ENCODE results near the gene FMNL2.

FMNL2 gene

DNA sequence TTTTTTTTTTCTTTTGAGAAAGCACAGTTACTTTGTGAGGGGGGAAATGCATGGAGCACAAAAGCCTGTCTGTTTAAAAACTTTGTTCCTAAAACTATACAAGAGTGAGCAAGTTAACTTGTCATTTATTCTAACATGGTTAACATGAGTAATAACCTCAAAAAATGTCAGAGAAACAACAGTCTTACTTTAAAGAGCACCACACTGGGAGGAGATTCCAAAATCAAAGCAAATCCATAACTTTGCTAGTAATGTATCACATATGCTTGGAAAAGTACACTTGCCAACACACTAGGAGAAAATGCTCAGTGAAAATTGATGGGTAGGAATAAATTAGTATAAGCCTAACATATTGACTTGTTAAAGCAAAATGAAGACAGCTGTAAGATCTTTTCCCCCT is 225.2 kb downstream of the FMNL2 start:
- H3K4me3 ChIP-seq (ENCODE audit: low read depth, low read length): no peak overlapping the region
- TF ChIP-seq, protein P1, sequence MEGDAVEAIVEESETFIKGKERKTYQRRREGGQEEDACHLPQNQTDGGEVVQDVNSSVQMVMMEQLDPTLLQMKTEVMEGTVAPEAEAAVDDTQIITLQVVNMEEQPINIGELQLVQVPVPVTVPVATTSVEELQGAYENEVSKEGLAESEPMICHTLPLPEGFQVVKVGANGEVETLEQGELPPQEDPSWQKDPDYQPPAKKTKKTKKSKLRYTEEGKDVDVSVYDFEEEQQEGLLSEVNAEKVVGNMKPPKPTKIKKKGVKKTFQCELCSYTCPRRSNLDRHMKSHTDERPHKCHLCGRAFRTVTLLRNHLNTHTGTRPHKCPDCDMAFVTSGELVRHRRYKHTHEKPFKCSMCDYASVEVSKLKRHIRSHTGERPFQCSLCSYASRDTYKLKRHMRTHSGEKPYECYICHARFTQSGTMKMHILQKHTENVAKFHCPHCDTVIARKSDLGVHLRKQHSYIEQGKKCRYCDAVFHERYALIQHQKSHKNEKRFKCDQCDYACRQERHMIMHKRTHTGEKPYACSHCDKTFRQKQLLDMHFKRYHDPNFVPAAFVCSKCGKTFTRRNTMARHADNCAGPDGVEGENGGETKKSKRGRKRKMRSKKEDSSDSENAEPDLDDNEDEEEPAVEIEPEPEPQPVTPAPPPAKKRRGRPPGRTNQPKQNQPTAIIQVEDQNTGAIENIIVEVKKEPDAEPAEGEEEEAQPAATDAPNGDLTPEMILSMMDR (IDR thresholded peaks at IDR 0.05; ENCODE audit: control insufficient read depth, extremely low read depth, insufficient read depth): no peak
- no peak for DNase-seq (ENCODE audit: low read depth)

DNA sequence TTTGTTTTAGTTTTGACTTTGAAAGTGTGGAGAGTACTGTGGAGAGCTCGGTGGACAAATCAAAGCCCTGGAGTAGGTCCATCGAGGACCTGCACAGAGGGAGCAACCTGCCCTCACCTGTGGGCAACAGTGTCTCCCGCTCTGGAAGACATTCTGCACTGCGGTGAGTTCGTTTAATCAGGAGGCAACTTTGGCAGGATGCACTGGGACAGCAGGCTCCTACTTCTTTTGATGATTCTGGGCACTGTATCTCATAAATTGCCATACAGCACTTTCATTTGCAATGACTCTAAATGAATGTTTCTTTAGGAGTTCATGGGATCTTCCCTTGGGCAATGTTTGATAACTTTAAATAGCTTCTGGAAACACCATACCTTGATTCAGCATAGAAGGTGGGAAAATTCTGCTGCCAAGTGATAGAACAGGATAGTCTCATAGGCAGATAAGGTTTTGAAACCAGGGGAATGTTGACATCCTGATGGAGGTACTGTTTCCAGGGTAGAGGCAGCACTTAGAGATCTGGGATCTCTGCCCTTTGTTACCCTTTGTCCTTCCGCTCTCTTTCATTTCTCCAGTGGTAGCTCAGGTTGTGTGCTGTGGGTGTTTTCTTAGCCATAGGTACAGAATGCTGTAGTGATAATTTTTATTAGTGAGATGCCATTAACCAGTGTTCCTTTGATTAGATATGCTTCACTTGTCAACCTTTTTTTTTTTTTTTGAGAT is 226.1 kb downstream of the FMNL2 start:
- TF ChIP-seq, protein P1 (IDR thresholded peaks at IDR 0.05; ENCODE audit: control insufficient read depth, extremely low read depth, insufficient read depth): no peak
- H3K4me3 ChIP-seq (ENCODE audit: low read depth, low read length): no peak overlapping the region
- no peak for DNase-seq (ENCODE audit: low read depth)

DNA sequence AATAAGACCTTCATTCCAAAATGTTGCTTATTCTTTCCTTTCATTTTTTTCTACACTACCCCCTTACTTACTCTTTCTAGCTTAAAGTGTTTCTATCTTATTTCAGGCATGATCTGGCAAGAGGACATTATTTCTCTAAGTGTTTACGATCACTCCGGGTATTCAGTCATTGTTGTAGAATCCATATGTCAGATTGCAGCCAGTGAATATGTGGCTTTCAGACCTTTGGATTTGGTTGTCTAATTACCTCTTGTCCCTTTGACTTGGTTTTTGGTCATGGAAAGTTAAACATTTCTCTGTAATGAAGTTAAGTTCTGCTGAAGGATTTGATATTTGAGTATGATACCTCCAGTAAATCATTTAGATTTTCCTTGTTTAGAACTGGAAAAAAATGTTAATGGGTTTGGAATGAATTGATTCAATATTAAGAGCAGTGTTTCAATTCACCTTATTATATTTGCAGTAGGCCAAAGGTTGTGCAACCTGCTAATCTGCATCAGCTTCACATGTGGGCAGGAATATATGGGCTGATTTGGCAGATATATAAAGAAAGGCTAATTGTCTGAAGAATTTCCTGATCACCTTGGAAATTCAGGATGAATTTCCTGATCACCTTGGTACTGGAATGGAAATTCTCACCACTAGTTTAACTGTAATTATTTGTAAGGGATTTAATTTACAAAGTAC is 227.4 kb downstream of the FMNL2 start:
- TF ChIP-seq, protein P1 (IDR thresholded peaks at IDR 0.05; ENCODE audit: control insufficient read depth, extremely low read depth, insufficient read depth): no peak
- no peak overlapping the region for H3K4me3 ChIP-seq (ENCODE audit: low read depth, low read length)
- DNase-seq (ENCODE audit: low read depth): no peak

DNA sequence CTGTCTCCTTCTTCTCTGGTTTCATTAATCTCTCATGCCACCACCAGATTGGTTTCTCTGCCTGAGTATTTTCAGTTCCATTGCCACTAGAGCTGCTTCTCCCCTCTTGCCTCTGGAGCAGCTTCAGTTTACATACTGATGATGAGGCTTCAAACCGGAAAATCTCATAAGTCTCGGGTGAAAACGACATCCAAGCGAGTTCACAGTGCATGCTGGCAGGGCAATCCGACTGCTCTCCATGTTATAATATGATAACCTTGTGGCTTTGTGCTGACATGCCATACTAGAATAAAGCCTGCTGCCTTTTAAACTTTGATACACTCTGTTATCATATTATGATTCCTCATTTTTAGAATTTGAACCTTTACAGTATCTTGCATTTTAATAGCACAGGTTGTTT is 228.8 kb downstream of the FMNL2 start:
- no peak overlapping the region for H3K4me3 ChIP-seq (ENCODE audit: low read depth, low read length)
- TF ChIP-seq, protein P1 (IDR thresholded peaks at IDR 0.05; ENCODE audit: control insufficient read depth, extremely low read depth, insufficient read depth): no peak
- DNase-seq (ENCODE audit: low read depth): no peak

DNA sequence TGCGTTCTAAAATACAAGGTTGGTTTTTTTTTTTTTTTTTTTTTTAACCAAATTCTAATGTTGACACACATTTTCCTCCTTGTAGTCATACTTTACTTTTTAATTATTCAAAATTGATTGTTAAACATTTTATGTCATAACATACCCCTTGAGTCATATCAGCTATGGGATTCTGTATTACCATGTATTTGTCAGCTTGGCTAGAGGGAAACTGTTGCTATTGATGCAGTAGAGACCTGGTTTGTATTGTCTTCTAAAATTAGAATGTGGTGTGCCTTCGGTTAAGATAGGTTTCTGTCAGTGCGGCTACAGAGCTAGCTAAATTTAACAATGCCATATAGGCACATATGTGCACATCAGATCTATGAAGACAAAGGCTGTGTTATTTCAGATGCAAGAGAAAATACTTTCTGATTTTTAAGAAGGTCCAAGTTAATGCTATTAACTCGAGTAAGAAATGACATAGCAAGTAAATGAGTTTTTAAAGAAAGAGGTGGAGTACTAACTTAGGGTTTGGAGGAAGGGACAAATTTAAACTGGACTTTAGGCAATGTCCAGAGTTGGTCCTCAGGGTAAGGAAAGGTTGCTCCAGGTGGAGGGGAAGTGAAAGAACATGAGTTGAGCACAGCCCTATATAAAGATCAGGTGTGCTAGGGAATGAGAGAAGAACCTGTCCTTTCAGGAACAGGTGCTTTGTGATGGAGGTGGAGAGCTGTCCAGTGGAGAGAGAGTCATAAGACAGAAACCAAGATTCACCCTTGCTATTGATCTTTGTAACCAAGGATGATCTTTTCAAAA is 230.0 kb downstream of the FMNL2 start:
- TF ChIP-seq, protein P1 (IDR thresholded peaks at IDR 0.05; ENCODE audit: control insufficient read depth, extremely low read depth, insufficient read depth): no peak
- DNase-seq (ENCODE audit: low read depth): no peak
- no peak overlapping the region for H3K4me3 ChIP-seq (ENCODE audit: low read depth, low read length)

DNA sequence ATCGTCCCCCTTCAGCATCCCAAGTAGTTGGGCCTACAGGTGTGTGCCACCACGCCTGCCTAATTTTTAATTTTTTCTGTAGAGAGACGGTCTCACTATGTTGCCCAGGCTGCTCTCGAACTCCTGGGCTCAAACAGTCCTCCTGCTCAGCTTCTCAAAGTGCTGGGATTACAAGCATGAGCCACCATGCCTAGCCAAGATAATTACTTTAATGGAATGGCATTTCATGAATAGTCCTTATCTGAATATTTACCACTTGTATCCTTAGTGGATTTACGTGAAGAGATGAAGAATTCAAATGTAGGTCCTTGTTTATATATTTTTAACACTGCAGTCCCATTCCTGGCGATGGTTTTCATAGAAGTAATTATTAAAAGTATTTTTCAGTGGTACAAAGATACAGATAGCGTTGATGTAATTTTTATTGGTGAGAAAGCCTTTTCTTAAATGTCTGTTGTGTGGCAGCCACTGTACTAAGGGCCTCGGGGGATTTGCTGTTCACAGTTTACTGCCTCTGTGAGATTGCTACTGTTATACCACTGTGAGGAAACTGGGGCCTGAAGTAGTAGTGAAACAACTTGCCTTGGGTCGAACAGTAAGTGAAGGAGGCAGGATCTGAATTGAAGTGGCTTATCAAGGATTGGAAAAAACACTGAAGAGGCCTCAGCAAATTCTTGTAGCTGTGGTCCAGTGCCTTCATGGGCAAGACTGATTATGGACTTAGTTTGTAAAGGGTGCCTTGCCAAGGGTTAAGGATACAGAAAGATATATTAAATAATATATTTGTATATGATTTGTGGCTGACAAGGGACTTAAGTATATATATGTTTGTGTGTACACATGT is 231.1 kb downstream of the FMNL2 start:
- no peak for DNase-seq (ENCODE audit: low read depth)

More for the DNA sequence above, 231.1 kb downstream of the FMNL2 start:
- no peak overlapping the region for H3K4me3 ChIP-seq (ENCODE audit: low read depth, low read length)
- TF ChIP-seq, protein P1 (IDR thresholded peaks at IDR 0.05; ENCODE audit: control insufficient read depth, extremely low read depth, insufficient read depth): no peak

All from LNCaP clone FGC (cell line).